Activated naive CD8-positive, alpha-beta T cell treated with anti-CD3 and anti-CD28 coated beads, Interleukin-2, amount 50 U/mL, for 24 hours (primary cell): ENCODE measurements around the gene HNRNPUL1.

Experiments used
- ATAC-seq: fragments of 150-1000 bp; cut with Tn5 transposase; one replicate; pipeline ENCODE4 v1.10.0; 2021
- DNase-seq: peaks from one replicate; pipeline ENCODE4 v3.0.0; 2021
- H3K27ac Mint-ChIP-seq: one replicate; pipeline ENCODE4 v1.8.0; 2021; ENCODE audit warnings: mild to moderate bottlenecking, mixed read lengths
- H3K27me3 Mint-ChIP-seq: one replicate; pipeline ENCODE4 v1.8.0; 2021; ENCODE audit warnings: mixed read lengths
- H3K36me3 Mint-ChIP-seq: one replicate; pipeline ENCODE4 v1.8.0; 2021; ENCODE audit warnings: low read depth, mixed read lengths
- H3K4me1 Mint-ChIP-seq: one replicate; pipeline ENCODE4 v1.8.0; 2021; ENCODE audit warnings: mixed read lengths
- H3K4me3 Mint-ChIP-seq: one replicate; pipeline ENCODE4 v1.8.0; 2021; ENCODE audit warnings: mild to moderate bottlenecking, moderate library complexity, mixed read lengths
- H3K9me3 Mint-ChIP-seq: one replicate; pipeline ENCODE4 v1.8.0; 2021; ENCODE audit warnings: mixed read lengths

The HNRNPUL1 gene

GRCh38 chr19:41263850-41264580 is at the start of gene HNRNPUL1:
Gene HNRNPUL1, plus strand, starts transcription at chr19:41264372. Its CDS starts 132 bp downstream, at chr19:41264504.
- Mint-ChIP-seq H3K27me3 (peaks cover 4% of the 10 kb centered on the region), H3K4me3 (peak within 1 kb of the TSS; percentile 90), H3K9me3 (peaks cover 3% of the 10 kb centered on the region), H3K36me3 (peaks cover 33% of the 10 kb centered on the region), H3K4me1 (peaks cover 50% of the 10 kb centered on the region), H3K27ac (peak within 1 kb of the TSS; percentile 98)
- peak; percentile 99 for DNase-seq
- ATAC-seq = peak; percentile 66

- no peaks in the 10 kb centered on the region for H3K36me3 Mint-ChIP-seq
- no peak overlapping the region for H3K4me3 Mint-ChIP-seq
- H3K27me3 Mint-ChIP-seq = peaks cover 42% of the 10 kb centered on the region
- H3K9me3 Mint-ChIP-seq = no peaks in the 10 kb centered on the region
- ATAC-seq (no peak), DNase-seq (no peak)
- H3K4me1 Mint-ChIP-seq = peaks cover 3% of the 10 kb centered on the region
- H3K27ac Mint-ChIP-seq = no peak overlapping the region
Observed at GRCh38 chr19:41217741-41218140, 46.4 kb upstream of the HNRNPUL1 start.

- H3K4me3 Mint-ChIP-seq = no peak overlapping the region
- ATAC-seq (no peak), DNase-seq (no peak)
- peaks cover 6% of the 10 kb centered on the region for H3K4me1 Mint-ChIP-seq
- H3K27me3 Mint-ChIP-seq = peaks cover 42% of the 10 kb centered on the region
- H3K36me3 Mint-ChIP-seq = no peaks in the 10 kb centered on the region
- H3K9me3 Mint-ChIP-seq = no peaks in the 10 kb centered on the region
- H3K27ac Mint-ChIP-seq = no peak overlapping the region
Observed at GRCh38 chr19:41218249-41218614, 45.9 kb upstream of the HNRNPUL1 start.

GRCh38 chr19:41218615-41219507 is 45.3 kb upstream of the HNRNPUL1 start, which contains the start of gene AXL:
Gene AXL, plus strand, starts transcription at chr19:41219223. Its CDS starts 170 bp downstream, at chr19:41219393.
- no peak for ATAC-seq
- Mint-ChIP-seq H3K4me3 (no peak within 1 kb of the TSS), H3K27ac (no peak within 1 kb of the TSS), H3K36me3 (no peaks in the 10 kb centered on the region), H3K4me1 (peaks cover 12% of the 10 kb centered on the region), H3K9me3 (no peaks in the 10 kb centered on the region), H3K27me3 (peaks cover 44% of the 10 kb centered on the region)
- no peak for DNase-seq

- no peak for ATAC-seq
- H3K27me3 Mint-ChIP-seq = peaks cover 53% of the 10 kb centered on the region
Observed at GRCh38 chr19:41219924-41220567, 44.1 kb upstream of the HNRNPUL1 start.

GRCh38 chr19:41220811-41221210 is 43.4 kb upstream of the HNRNPUL1 start:
- H3K27ac Mint-ChIP-seq = no peak overlapping the region
- no peak for DNase-seq
- no peak for ATAC-seq
- H3K36me3 Mint-ChIP-seq = no peaks in the 10 kb centered on the region
- no peaks in the 10 kb centered on the region for H3K9me3 Mint-ChIP-seq
- peaks cover 30% of the 10 kb centered on the region for H3K4me1 Mint-ChIP-seq
- no peak overlapping the region for H3K4me3 Mint-ChIP-seq
- peaks cover 59% of the 10 kb centered on the region for H3K27me3 Mint-ChIP-seq

More at GRCh38 chr19:41219924-41220567, 44.1 kb upstream of the HNRNPUL1 start:
- Mint-ChIP-seq H3K9me3 (no peaks in the 10 kb centered on the region), H3K36me3 (no peaks in the 10 kb centered on the region), H3K4me1 (peaks cover 22% of the 10 kb centered on the region), H3K27ac (no peak overlapping the region), H3K4me3 (no peak overlapping the region)
- no peak for DNase-seq

GRCh38 chr19:41221514-41222205 is 42.5 kb upstream of the HNRNPUL1 start:
- peaks cover 59% of the 10 kb centered on the region for H3K27me3 Mint-ChIP-seq
- DNase-seq = no peak
- H3K4me3 Mint-ChIP-seq = no peak overlapping the region
- H3K36me3 Mint-ChIP-seq = no peaks in the 10 kb centered on the region
- H3K27ac Mint-ChIP-seq = no peak overlapping the region
- no peaks in the 10 kb centered on the region for H3K9me3 Mint-ChIP-seq
- peaks cover 34% of the 10 kb centered on the region for H3K4me1 Mint-ChIP-seq
- ATAC-seq = no peak

- peaks cover 56% of the 10 kb centered on the region for H3K27me3 Mint-ChIP-seq
- no peak overlapping the region for H3K27ac Mint-ChIP-seq
- peaks cover 40% of the 10 kb centered on the region for H3K4me1 Mint-ChIP-seq
- no peak overlapping the region for H3K4me3 Mint-ChIP-seq
- DNase-seq (no peak), ATAC-seq (no peak)
- no peaks in the 10 kb centered on the region for H3K9me3 Mint-ChIP-seq
- H3K36me3 Mint-ChIP-seq = no peaks in the 10 kb centered on the region
Observed at GRCh38 chr19:41222240-41222639, 41.9 kb upstream of the HNRNPUL1 start.

- Mint-ChIP-seq H3K27ac (no peak overlapping the region), H3K27me3 (peaks cover 46% of the 10 kb centered on the region)
- DNase-seq = no peak
Observed at GRCh38 chr19:41223431-41224234, 40.5 kb upstream of the HNRNPUL1 start.

GRCh38 chr19:41224632-41225031 is 39.5 kb upstream of the HNRNPUL1 start:
- H3K9me3 Mint-ChIP-seq = no peaks in the 10 kb centered on the region
- peaks cover 48% of the 10 kb centered on the region for H3K4me1 Mint-ChIP-seq
- ATAC-seq (no peak), DNase-seq (no peak)
- H3K36me3 Mint-ChIP-seq = no peaks in the 10 kb centered on the region
- H3K27me3 Mint-ChIP-seq = peaks cover 39% of the 10 kb centered on the region
- no peak overlapping the region for H3K27ac Mint-ChIP-seq
- no peak overlapping the region for H3K4me3 Mint-ChIP-seq

More at GRCh38 chr19:41223431-41224234, 40.5 kb upstream of the HNRNPUL1 start:
- ATAC-seq = no peak
- peaks cover 48% of the 10 kb centered on the region for H3K4me1 Mint-ChIP-seq
- no peak overlapping the region for H3K4me3 Mint-ChIP-seq
- no peaks in the 10 kb centered on the region for H3K9me3 Mint-ChIP-seq
- no peaks in the 10 kb centered on the region for H3K36me3 Mint-ChIP-seq

GRCh38 chr19:41225238-41226052 is 38.7 kb upstream of the HNRNPUL1 start:
- peak; percentile 50 for DNase-seq
- Mint-ChIP-seq H3K4me1 (peaks cover 45% of the 10 kb centered on the region), H3K27me3 (peaks cover 34% of the 10 kb centered on the region), H3K9me3 (no peaks in the 10 kb centered on the region), H3K27ac (peak overlapping the region; percentile 92), H3K4me3 (peak overlapping the region; percentile 77), H3K36me3 (no peaks in the 10 kb centered on the region)
- ATAC-seq = peak; percentile 89

GRCh38 chr19:41226053-41226873 is 37.9 kb upstream of the HNRNPUL1 start:
- Mint-ChIP-seq H3K9me3 (no peaks in the 10 kb centered on the region), H3K36me3 (no peaks in the 10 kb centered on the region), H3K27me3 (peaks cover 26% of the 10 kb centered on the region), H3K27ac (peak overlapping the region; percentile 92), H3K4me3 (peak overlapping the region; percentile 82), H3K4me1 (peaks cover 45% of the 10 kb centered on the region)
- peak; percentile 62 for DNase-seq
- peak; percentile 30 for ATAC-seq
